NCI-H1694 treated with DMSO at 0.1 percent for 48 hours (cell line): ENCODE data around the gene MEF2C.
"Not testable (repeated sequence)": the region's sequence is repeated elsewhere in the genome, so short reads cannot be mapped to it uniquely, and the experiment has no call there.

Experiments used
- DNase-seq: peaks from one replicate; lab custom pipeline; 2025; lab: John Stamatoyannopoulos, UW

MEF2C gene

GRCh38 chr5:88803309-88803708, 79.7 kb downstream of the MEF2C start:
- no peak for DNase-seq

- no peak for DNase-seq
Measured at GRCh38 chr5:88799938-88800535, 82.9 kb downstream of the MEF2C start.

DNA sequence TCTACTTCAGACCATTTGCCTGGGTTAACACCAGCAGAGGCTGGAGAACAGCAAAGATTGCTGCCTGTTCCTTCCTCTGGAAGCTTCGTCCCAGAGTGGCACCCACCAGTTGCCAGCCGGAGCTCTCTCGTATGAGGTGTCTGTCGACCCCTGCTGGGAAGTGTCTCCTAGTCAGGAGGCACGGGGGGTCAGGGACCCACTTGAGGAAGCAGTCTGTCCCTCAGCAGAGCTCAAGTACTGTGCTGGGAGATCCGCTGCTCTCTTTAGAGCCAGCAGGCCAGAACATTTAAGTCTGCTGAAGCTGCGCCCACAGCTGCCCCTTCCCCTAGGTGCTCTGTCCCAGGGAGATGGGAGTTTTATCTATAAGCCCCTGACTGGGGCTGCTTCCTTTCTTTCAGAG, 84.1 kb downstream of the MEF2C start:
- DNase-seq, result not testable (repeated sequence)

DNA sequence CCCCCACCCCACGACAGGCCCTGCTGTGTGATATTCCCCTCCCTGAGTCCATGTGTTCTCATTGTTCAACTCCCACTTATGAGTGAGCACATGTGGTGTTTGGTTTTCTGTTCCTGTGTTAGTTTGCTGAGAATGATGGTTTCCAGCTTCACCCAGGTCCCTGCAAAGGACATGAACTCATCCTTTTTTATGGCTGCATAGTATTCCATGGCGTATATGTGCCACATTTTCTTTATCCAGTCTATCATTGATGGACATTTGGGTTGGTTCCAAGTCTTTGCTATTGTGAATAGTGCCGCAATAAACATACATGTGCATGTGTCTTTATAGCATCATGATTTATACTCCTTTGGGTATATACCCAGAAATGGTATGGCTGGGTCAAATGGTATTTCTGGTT, 89.2 kb downstream of the MEF2C start:
- DNase-seq, result not testable (repeated sequence)

DNA sequence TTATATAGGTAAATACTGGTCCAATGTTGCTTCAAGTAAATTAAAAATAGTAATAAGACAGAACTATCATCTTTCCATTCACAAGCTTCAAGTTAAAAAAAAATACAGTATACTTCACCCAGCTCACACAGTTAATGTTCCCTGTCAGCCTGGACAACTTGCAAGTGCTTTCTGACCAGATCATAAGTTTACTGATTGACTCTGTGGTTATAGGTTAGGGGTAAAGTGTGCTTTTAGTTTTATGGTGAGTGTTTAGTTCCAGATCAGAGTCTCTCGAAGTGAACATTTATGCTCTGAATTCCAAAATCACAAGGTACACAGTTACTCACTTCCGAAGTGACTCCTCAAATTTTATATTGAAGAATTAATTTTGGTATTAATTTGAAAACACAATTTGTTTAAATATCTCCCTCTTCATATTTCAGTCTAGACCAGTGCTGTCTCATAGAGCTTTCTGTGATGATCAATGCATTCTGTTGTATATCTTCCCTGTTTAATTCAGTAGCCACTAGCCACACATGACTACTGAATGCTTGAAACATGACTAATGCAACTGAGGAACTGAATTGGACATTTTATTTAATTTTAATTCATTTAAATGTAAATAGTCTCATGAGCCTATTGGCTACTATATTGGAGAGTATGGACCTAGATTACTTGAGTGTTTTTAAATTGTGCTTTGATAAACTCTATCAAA, 90.7 kb downstream of the MEF2C start:
- no peak for DNase-seq

DNA sequence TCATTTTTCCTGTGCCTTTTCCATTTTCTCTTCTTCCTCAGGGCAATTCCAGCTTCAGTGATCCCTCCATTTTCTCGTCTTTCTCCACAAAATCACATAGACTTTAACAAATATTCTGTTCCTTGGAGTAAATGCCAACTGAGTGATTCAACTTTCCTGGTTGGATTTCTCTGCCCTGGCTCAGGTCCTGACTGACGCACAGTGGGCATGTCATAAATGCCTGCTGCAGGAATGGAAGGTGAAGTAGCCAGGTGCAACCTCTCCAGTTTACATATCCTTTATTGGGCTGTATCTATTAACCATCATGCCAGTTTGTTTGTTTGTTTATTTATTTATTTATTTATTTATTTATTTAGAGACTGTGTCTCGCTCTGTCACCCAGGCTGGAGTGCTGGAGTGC, 95.1 kb downstream of the MEF2C start:
- DNase-seq, result no peak

DNA sequence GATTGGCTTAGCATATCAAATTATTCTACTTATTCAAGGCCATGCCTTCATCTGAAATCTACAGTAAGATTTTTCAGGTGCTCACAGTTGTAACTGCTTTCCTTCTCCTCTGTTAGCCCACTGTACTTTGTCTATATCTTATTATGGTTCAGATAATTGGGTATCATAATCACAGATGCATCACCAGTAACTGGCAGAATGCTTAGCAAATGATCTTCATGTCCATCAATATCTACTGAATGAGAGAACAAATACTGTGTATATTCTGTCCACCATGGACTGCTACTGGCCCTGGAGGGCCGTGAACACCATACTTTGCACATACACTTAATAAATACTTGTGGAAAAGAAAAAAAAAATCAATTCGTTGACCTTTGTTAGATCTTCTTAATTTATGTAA, 96.2 kb downstream of the MEF2C start:
- DNase-seq, result no peak

- DNase-seq, result no peak
Measured at GRCh38 chr5:88785746-88786565, 97.0 kb downstream of the MEF2C start.

- DNase-seq, result no peak
Measured at GRCh38 chr5:88782571-88782970, 100.4 kb downstream of the MEF2C start.

GRCh38 chr5:88780736-88781135, 102.2 kb downstream of the MEF2C start:
- no peak for DNase-seq

GRCh38 chr5:88778736-88779135, 104.2 kb downstream of the MEF2C start:
- no peak for DNase-seq

DNA sequence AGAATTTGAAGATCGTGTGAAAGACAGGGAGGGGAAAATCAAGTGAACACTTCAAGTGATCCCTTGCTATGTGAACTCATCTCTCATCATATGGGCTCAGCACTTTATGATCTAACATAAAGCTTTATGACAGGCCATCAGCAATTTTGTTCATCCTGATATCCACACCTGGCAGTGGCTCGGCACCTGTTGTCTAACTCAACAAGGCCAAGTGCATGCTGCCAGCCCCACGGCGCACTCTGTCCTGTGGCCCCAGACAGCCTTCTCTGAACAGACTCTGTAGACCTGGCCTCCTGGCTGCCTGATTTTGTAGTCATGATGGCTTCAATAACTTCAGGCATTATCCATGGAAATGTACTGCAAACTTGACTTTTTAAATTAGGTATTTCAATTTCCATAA, 106.3 kb downstream of the MEF2C start:
- DNase-seq, result no peak

DNA sequence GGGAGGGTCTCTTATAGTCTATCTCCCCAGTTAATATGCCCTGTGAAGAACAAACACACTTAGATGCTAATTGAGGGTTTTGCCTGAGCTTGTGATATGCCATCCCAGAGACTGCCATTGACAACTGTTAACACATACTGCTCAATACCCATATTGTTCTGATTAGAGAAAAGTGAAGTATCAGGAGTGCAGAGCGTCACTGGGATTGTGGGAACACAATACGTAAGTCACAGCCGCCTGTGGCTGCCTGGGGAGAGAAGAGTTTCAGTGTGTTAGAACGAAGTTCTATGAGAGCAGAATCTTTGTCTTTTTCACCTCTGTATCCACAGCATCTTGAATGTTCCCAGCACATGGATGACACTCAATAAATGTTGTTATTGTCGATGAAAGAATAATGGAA, 110.2 kb downstream of the MEF2C start:
- no peak for DNase-seq

GRCh38 chr5:88772047-88772446, 110.9 kb downstream of the MEF2C start:
- no peak for DNase-seq

- DNase-seq, result no peak
Measured at GRCh38 chr5:88770276-88771257, 112.4 kb downstream of the MEF2C start.

- no peak for DNase-seq
Measured at GRCh38 chr5:88769165-88769564, 113.8 kb downstream of the MEF2C start.

- no peak for DNase-seq
Measured at GRCh38 chr5:88768411-88768810, 114.6 kb downstream of the MEF2C start.

DNA sequence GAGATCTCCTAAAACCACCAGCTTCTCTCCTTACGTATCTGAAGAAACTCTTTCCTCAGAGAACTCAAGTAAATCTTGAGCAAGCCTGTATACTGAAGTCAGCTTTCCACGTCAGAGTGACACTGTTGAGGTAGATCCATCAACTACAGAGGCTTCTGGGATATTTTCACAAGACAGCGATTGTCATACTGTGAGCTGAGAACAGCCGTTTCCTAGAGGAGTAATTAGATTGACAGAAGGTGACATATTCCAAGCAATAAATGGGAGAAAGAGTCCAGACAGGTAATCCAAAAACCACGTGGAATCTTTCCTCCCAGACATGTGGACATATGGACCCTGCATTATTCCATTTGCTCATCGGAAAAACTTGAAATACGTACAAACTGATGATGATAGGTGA, 117.2 kb downstream of the MEF2C start:
- no peak for DNase-seq

DNA sequence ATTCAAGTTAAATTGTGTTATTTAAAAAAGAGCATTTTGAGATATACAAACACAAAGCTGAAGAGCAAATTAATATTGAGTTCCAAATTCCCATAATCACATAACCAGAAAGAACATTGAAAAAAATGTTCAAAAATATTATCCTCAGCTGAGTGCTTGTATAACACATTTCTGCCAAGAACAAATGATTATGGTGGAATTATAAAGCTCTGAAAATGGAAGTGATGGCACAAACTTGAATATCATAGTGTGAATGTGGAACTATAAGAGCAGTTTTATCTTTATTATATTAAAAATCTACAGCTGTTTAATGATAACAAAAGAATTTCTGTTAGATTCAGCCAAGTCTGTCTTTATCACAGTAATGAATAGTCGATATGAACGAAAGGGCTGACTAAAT, 117.8 kb downstream of the MEF2C start:
- no peak for DNase-seq

DNA sequence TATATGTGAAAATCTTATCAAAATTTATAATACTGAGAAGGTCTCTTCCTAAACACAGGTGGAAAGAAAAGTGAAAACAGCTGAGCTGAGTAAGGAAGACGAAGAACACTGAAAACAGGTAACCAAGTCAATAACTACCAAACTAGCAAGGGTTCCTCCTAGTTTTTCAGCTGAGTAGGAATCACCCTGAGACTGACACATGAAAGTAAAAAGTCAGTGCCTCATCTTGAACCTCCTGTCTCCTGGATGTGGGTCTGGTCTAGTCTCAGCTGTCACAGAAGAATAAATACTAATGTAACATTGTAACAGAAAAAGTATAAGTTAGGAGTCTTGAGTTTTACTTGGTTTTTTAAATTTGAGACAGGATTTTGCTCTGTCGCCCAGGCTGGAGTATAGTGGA, 121.0 kb downstream of the MEF2C start:
- DNase-seq, result no peak

DNA sequence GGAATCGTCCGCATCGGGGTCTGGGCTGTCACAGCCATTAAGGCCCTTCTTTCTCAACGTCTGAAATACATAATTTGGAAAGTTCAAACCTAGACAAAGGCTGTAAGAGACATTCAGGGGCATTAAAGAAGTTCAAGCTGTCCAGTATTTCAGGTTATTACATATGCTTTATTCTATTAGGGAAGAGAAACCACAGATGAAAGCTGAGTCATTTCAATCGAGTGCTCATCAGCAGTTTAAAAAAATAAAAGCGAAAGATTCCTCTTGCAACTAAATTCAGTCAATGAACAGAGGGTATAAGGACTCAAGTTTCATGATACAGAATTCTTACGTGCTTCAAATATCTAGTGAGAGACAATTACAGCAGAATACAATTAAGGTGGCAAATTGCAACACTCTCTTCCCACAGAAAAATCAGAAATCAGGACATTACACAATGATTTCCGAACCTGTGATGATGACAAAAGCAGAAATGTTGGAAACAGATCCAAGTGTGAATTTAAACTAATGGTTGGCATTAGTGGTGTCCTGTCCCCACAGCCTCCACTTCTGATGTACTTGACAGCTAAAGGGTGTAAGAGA, 121.6 kb downstream of the MEF2C start:
- DNase-seq, result no peak

GRCh38 chr5:88760527-88760926, 122.5 kb downstream of the MEF2C start:
- no peak for DNase-seq
